ENCODE measurements around the gene PPEF2. TPM values are rescaled to one million over a fixed set of nuclear protein-coding genes. Genes with fewer than 3 reads are reported as not detected.
"Not testable (repeated sequence)": the region's sequence is repeated elsewhere in the genome, so short reads cannot be mapped to it uniquely, and the experiment has no call there.

Gene PPEF2
- total and polyA plus RNA-seq, 2 donors (not counting 1 experiment from before 2014, with no cell fraction given) = not detected

- Histone ChIP-seq H3K36me3 (ENCODE audit: control insufficient read depth, insufficient read depth, low read length) (no peaks in the 10 kb centered on the region), H3K4me1 (ENCODE audit: control insufficient read depth, extremely low read depth, insufficient read depth, low read length) (peaks cover 7% of the 10 kb centered on the region), H4K20me1 (ENCODE audit: control insufficient read depth, extremely low read depth, insufficient read depth, low read length) (no peaks in the 10 kb centered on the region), H3K27ac (ENCODE audit: insufficient read depth, low read length) (no peak overlapping the region), H3K27me3 (ENCODE audit: control insufficient read depth, insufficient read depth, low read length) (no peaks in the 10 kb centered on the region), H2AFZ (ENCODE audit: low read length) (no peak overlapping the region), H3K4me2 (ENCODE audit: extremely low read depth, insufficient read depth, low read length) (no peak overlapping the region), H3K9me3 (ENCODE audit: control insufficient read depth, insufficient read depth, low read depth, low read length) (no peaks in the 10 kb centered on the region), H3K79me2 (ENCODE audit: control insufficient read depth, insufficient read depth, low read length) (no peaks in the 10 kb centered on the region), H3K9ac (ENCODE audit: insufficient read depth, low read length) (no peak overlapping the region), H3K4me3 (replicated peaks in 1 of 4; ENCODE audit: control extremely low read depth in 1 of 4, insufficient read depth in 1 of 4, low read depth in 3 of 4, low read length in 4 of 4) (no peak overlapping the region)
- TF ChIP-seq CTCF (conservative IDR thresholded peaks at IDR 0.05 in 1 of 2, IDR thresholded peaks at IDR 0.05 in 1 of 2; ENCODE audit: low read depth in 1 of 2, low read length in 2 of 2) (no peak), EZH2 (IDR thresholded peaks at IDR 0.05; ENCODE audit: low read length, missing control alignments) (no peak)
- DNase-seq (ENCODE audit: low read depth in 2 of 2) = peak; percentile 38 to 74
Measured at GRCh38 chr4:75919920-75920319, 17.7 kb upstream of the PPEF2 start.

DNA sequence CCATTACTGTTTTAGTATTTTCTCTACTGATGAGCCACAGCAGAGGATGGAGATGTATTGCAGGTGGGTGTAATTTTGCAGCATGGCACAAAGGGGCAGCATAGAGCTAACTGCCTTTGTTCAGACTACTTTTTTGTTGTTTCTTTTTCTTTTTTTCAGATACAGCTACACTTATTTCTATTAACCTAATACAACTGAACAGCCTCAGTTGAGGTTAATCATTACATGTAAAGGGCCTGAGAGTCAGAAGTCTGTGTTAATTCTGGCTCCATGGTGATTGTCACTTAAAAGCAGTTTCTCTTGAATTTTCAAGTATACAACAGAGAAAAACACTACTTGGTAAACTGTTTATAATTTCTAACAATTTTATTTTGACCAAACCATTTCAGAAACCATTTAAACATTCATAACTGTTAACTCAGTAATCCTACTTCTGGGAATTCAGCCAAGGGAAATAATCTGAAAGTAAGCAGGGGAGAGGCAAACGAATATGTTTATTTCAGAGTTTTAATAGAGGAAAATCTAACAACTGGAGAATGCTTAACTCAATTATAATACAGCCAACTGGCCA is 13.9 kb upstream of the PPEF2 start:
- no peak overlapping the region for H3K9ac ChIP-seq (ENCODE audit: insufficient read depth, low read length)
- no peaks in the 10 kb centered on the region for H3K9me3 ChIP-seq (ENCODE audit: control insufficient read depth, insufficient read depth, low read depth, low read length)
- no peaks in the 10 kb centered on the region for H3K36me3 ChIP-seq (ENCODE audit: control insufficient read depth, insufficient read depth, low read length)
- no peaks in the 10 kb centered on the region for H4K20me1 ChIP-seq (ENCODE audit: control insufficient read depth, extremely low read depth, insufficient read depth, low read length)
- H3K79me2 ChIP-seq (ENCODE audit: control insufficient read depth, insufficient read depth, low read length) = no peaks in the 10 kb centered on the region
- H3K27me3 ChIP-seq (ENCODE audit: control insufficient read depth, insufficient read depth, low read length) = no peaks in the 10 kb centered on the region
- H3K4me2 ChIP-seq (ENCODE audit: extremely low read depth, insufficient read depth, low read length) = peak overlapping the region; percentile 35
- peak; percentile 91 to 92 for TF ChIP-seq CTCF (conservative IDR thresholded peaks at IDR 0.05 in 1 of 2, IDR thresholded peaks at IDR 0.05 in 1 of 2; ENCODE audit: low read depth in 1 of 2, low read length in 2 of 2)
- TF ChIP-seq EZH2 (IDR thresholded peaks at IDR 0.05; ENCODE audit: low read length, missing control alignments) = no peak
- peak; percentile 57 to 89 for DNase-seq (ENCODE audit: low read depth in 2 of 2)
- H3K4me3 ChIP-seq (replicated peaks in 1 of 4; ENCODE audit: control extremely low read depth in 1 of 4, insufficient read depth in 1 of 4, low read depth in 3 of 4, low read length in 4 of 4) = no peak overlapping the region
- H3K27ac ChIP-seq (ENCODE audit: insufficient read depth, low read length) = peak overlapping the region; percentile 23
- H2AFZ ChIP-seq (ENCODE audit: low read length) = peak overlapping the region; percentile 57
- peaks cover 7% of the 10 kb centered on the region for H3K4me1 ChIP-seq (ENCODE audit: control insufficient read depth, extremely low read depth, insufficient read depth, low read length)

DNA sequence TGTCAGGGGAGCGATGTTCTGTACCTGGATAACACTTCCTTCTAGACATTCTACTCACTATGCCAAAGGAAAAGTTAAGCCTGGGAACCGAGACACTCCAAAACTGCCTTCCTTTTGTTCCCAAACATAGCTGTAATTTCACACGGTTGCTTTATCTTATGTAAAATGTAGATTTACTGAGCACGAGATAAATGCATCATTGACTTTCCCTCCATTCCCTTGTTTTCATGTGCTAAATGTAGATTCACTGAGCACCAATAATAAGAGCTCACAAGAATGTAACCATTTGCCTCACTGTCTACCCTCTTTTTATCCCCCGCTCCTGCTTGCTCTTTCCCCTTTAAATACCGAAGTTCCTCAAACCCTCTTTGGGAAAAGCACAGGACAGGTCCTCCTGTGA is 10.7 kb upstream of the PPEF2 start:
- H3K4me3 ChIP-seq (replicated peaks in 1 of 4; ENCODE audit: control extremely low read depth in 1 of 4, insufficient read depth in 1 of 4, low read depth in 3 of 4, low read length in 4 of 4) = no peak overlapping the region
- H3K4me1 ChIP-seq (ENCODE audit: control insufficient read depth, extremely low read depth, insufficient read depth, low read length) = peaks cover 7% of the 10 kb centered on the region
- H3K27ac ChIP-seq (ENCODE audit: insufficient read depth, low read length) = no peak overlapping the region
- H2AFZ ChIP-seq (ENCODE audit: low read length) = no peak overlapping the region
- TF ChIP-seq CTCF (conservative IDR thresholded peaks at IDR 0.05 in 1 of 2, IDR thresholded peaks at IDR 0.05 in 1 of 2; ENCODE audit: low read depth in 1 of 2, low read length in 2 of 2) = no peak
- no peak for TF ChIP-seq EZH2 (IDR thresholded peaks at IDR 0.05; ENCODE audit: low read length, missing control alignments)
- no peaks in the 10 kb centered on the region for H4K20me1 ChIP-seq (ENCODE audit: control insufficient read depth, extremely low read depth, insufficient read depth, low read length)
- H3K9me3 ChIP-seq (ENCODE audit: control insufficient read depth, insufficient read depth, low read depth, low read length) = no peaks in the 10 kb centered on the region
- no peak for DNase-seq (ENCODE audit: low read depth in 2 of 2)
- no peaks in the 10 kb centered on the region for H3K79me2 ChIP-seq (ENCODE audit: control insufficient read depth, insufficient read depth, low read length)
- H3K4me2 ChIP-seq (ENCODE audit: extremely low read depth, insufficient read depth, low read length) = no peak overlapping the region
- H3K36me3 ChIP-seq (ENCODE audit: control insufficient read depth, insufficient read depth, low read length) = no peaks in the 10 kb centered on the region
- no peak overlapping the region for H3K9ac ChIP-seq (ENCODE audit: insufficient read depth, low read length)
- H3K27me3 ChIP-seq (ENCODE audit: control insufficient read depth, insufficient read depth, low read length) = no peaks in the 10 kb centered on the region

- DNase-seq (ENCODE audit: low read depth in 2 of 2); H3K36me3 ChIP-seq (ENCODE audit: control insufficient read depth, insufficient read depth, low read length); H3K9ac ChIP-seq (ENCODE audit: insufficient read depth, low read length); H4K20me1 ChIP-seq (ENCODE audit: control insufficient read depth, extremely low read depth, insufficient read depth, low read length); H3K4me2 ChIP-seq (ENCODE audit: extremely low read depth, insufficient read depth, low read length); H3K9me3 ChIP-seq (ENCODE audit: control insufficient read depth, insufficient read depth, low read depth, low read length); H3K4me3 ChIP-seq (replicated peaks in 1 of 4; ENCODE audit: control extremely low read depth in 1 of 4, insufficient read depth in 1 of 4, low read depth in 3 of 4, low read length in 4 of 4); H3K4me1 ChIP-seq (ENCODE audit: control insufficient read depth, extremely low read depth, insufficient read depth, low read length); H3K79me2 ChIP-seq (ENCODE audit: control insufficient read depth, insufficient read depth, low read length); H3K27me3 ChIP-seq (ENCODE audit: control insufficient read depth, insufficient read depth, low read length); H2AFZ ChIP-seq (ENCODE audit: low read length); H3K27ac ChIP-seq (ENCODE audit: insufficient read depth, low read length): not testable (repeated sequence)
Measured at GRCh38 chr4:75910831-75911230, 8.6 kb upstream of the PPEF2 start.
